ENCODE results near the gene DKK1. TPM values are rescaled to one million over a fixed set of nuclear protein-coding genes. Genes with fewer than 3 reads are reported as not detected.

Gene DKK1
- polyA plus RNA-seq, 1 donor (not counting 4 experiments of a cell fraction or from before 2014, with no cell fraction given), result 223 TPM

GRCh38 chr10:52322936-52323335 lies 8.9 kb downstream of the DKK1 start:
- dilution Hi-C loops (cut with MboI; ENCODE audit: extremely low pct_ligation_motif_present, low sequenced_read_pairs), result loop anchor here (25.0 kb wide), 1 partner anchor 239 kb away; no protein-coding TSS in a partner anchor

GRCh38 chr10:52326382-52326781 lies 12.3 kb downstream of the DKK1 start:
- Histone ChIP-seq H2AFZ (ENCODE audit: control insufficient read depth, low read length) (no peak overlapping the region), H3K4me3 (ENCODE audit: control insufficient read depth in 2 of 3, extremely low read depth in 1 of 3, insufficient read depth in 2 of 3, low read depth in 1 of 3, low read length in 3 of 3) (no peak overlapping the region), H3K4me1 (ENCODE audit: control insufficient read depth, extremely low read depth, insufficient read depth, low read length) (no peaks in the 10 kb centered on the region), H3K9me1 (ENCODE audit: control insufficient read depth, extremely low read depth, insufficient read depth, low read length) (no peaks in the 10 kb centered on the region), H3K4me2 (ENCODE audit: control insufficient read depth, extremely low read depth, insufficient read depth, low read depth, low read length) (no peak overlapping the region), H3K36me3 (ENCODE audit: control insufficient read depth in 2 of 2, extremely low read depth in 1 of 2, insufficient read depth in 2 of 2, low read length in 2 of 2) (no peaks in the 10 kb centered on the region), H3K27ac (ENCODE audit: control insufficient read depth, insufficient read depth, low read length) (no peak overlapping the region), H4K20me1 (ENCODE audit: control insufficient read depth, extremely low read depth, insufficient read depth, low read length) (no peaks in the 10 kb centered on the region), H3K27me3 (ENCODE audit: control insufficient read depth, extremely low read depth, insufficient read depth, low read length) (no peaks in the 10 kb centered on the region), H3K9ac (ENCODE audit: control insufficient read depth, extremely low read depth, insufficient read depth, low read length) (no peak overlapping the region), H3K9me3 (ENCODE audit: control insufficient read depth, low read depth, low read length) (no peaks in the 10 kb centered on the region), H3K79me2 (ENCODE audit: control insufficient read depth, insufficient read depth, low read length) (no peaks in the 10 kb centered on the region)
- TF ChIP-seq, protein P1, sequence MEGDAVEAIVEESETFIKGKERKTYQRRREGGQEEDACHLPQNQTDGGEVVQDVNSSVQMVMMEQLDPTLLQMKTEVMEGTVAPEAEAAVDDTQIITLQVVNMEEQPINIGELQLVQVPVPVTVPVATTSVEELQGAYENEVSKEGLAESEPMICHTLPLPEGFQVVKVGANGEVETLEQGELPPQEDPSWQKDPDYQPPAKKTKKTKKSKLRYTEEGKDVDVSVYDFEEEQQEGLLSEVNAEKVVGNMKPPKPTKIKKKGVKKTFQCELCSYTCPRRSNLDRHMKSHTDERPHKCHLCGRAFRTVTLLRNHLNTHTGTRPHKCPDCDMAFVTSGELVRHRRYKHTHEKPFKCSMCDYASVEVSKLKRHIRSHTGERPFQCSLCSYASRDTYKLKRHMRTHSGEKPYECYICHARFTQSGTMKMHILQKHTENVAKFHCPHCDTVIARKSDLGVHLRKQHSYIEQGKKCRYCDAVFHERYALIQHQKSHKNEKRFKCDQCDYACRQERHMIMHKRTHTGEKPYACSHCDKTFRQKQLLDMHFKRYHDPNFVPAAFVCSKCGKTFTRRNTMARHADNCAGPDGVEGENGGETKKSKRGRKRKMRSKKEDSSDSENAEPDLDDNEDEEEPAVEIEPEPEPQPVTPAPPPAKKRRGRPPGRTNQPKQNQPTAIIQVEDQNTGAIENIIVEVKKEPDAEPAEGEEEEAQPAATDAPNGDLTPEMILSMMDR (optimal IDR thresholded peaks at IDR 0.05 in 1 of 3, IDR thresholded peaks at IDR 0.05 in 1 of 3, conservative IDR thresholded peaks at IDR 0.05 in 1 of 3; ENCODE audit: extremely low read depth in 1 of 3, insufficient read depth in 2 of 3, low read length in 3 of 3), result no peak
- TF ChIP-seq EZH2 (IDR thresholded peaks at IDR 0.05; ENCODE audit: low read length), result no peak
- dilution Hi-C loops (cut with MboI; ENCODE audit: extremely low pct_ligation_motif_present, low sequenced_read_pairs), result no loop called here
- DNase-seq (ENCODE audit: low read depth, low spot score) (no peak), FAIRE-seq (no peak)

More at GRCh38 chr10:52322936-52323335, 8.9 kb downstream of the DKK1 start:
- Histone ChIP-seq H4K20me1 (ENCODE audit: control insufficient read depth, extremely low read depth, insufficient read depth, low read length) (no peaks in the 10 kb centered on the region), H3K79me2 (ENCODE audit: control insufficient read depth, insufficient read depth, low read length) (no peaks in the 10 kb centered on the region), H3K27ac (ENCODE audit: control insufficient read depth, insufficient read depth, low read length) (no peak overlapping the region), H3K4me2 (ENCODE audit: control insufficient read depth, extremely low read depth, insufficient read depth, low read depth, low read length) (no peak overlapping the region), H3K9me1 (ENCODE audit: control insufficient read depth, extremely low read depth, insufficient read depth, low read length) (no peaks in the 10 kb centered on the region), H3K36me3 (ENCODE audit: control insufficient read depth in 2 of 2, extremely low read depth in 1 of 2, insufficient read depth in 2 of 2, low read length in 2 of 2) (no peaks in the 10 kb centered on the region), H3K9me3 (ENCODE audit: control insufficient read depth, low read depth, low read length) (no peaks in the 10 kb centered on the region), H3K4me1 (ENCODE audit: control insufficient read depth, extremely low read depth, insufficient read depth, low read length) (peaks cover 22% of the 10 kb centered on the region), H3K27me3 (ENCODE audit: control insufficient read depth, extremely low read depth, insufficient read depth, low read length) (no peaks in the 10 kb centered on the region), H2AFZ (ENCODE audit: control insufficient read depth, low read length) (no peak overlapping the region), H3K4me3 (ENCODE audit: control insufficient read depth in 2 of 3, extremely low read depth in 1 of 3, insufficient read depth in 2 of 3, low read depth in 1 of 3, low read length in 3 of 3) (no peak overlapping the region), H3K9ac (ENCODE audit: control insufficient read depth, extremely low read depth, insufficient read depth, low read length) (no peak overlapping the region)
- FAIRE-seq, result no peak
- TF ChIP-seq, protein P1 (optimal IDR thresholded peaks at IDR 0.05 in 1 of 3, IDR thresholded peaks at IDR 0.05 in 1 of 3, conservative IDR thresholded peaks at IDR 0.05 in 1 of 3; ENCODE audit: extremely low read depth in 1 of 3, insufficient read depth in 2 of 3, low read length in 3 of 3), result no peak
- TF ChIP-seq EZH2 (IDR thresholded peaks at IDR 0.05; ENCODE audit: low read length), result no peak
- no peak for DNase-seq (ENCODE audit: low read depth, low spot score)
